ENCODE data around the gene SIVA1. TPM values are rescaled to one million over a fixed set of nuclear protein-coding genes. Genes with fewer than 3 reads are reported as not detected.

The SIVA1 gene
- total RNA-seq, 1 experiment from 2014 or later = 128 TPM

GRCh38 chr14:104741803-104742251 is 11.1 kb upstream of the SIVA1 start:
- ATAC-seq (no peak), DNase-seq (ENCODE audit: low spot score) (no peak)
- H3K27ac Mint-ChIP-seq = no peak overlapping the region
- ChIA-PET CTCF (interaction anchor here (1.2 to 1.3 kb wide), 2 partner anchors 11 to 16 kb away, joined by 3 read pairs; no protein-coding TSS in a partner anchor), POLR2A (no interaction called here)
- H3K9me3 Mint-ChIP-seq = no peaks in the 10 kb centered on the region
- peaks cover 2% of the 10 kb centered on the region; the same call in 1 of the 2 replicates for H3K36me3 Mint-ChIP-seq
- TF ChIP-seq FOXK1 (CRISPR knock-in tag; IDR thresholded peaks at IDR 0.05) = no peak
- no peak for TF ChIP-seq ZNF423 (CRISPR knock-in tag; IDR thresholded peaks at IDR 0.05)
- no peak for TF ChIP-seq GRHL2 (CRISPR knock-in tag; IDR thresholded peaks at IDR 0.05; ENCODE audit: insufficient replicate concordance, severe bottlenecking)
- no peak for TF ChIP-seq ZNF121 (CRISPR knock-in tag; IDR thresholded peaks at IDR 0.05)
- no peak for TF ChIP-seq PREB (CRISPR knock-in tag; IDR thresholded peaks at IDR 0.05; ENCODE audit: borderline replicate concordance)
- no peak for TF ChIP-seq CREB1 (CRISPR knock-in tag; IDR thresholded peaks at IDR 0.05)
- no peak for TF ChIP-seq ZNF425 (CRISPR knock-in tag; conservative IDR thresholded peaks at IDR 0.05)
- no peak for TF ChIP-seq HMGA2 (CRISPR knock-in tag; IDR thresholded peaks at IDR 0.05)
- no peak for TF ChIP-seq ZNF396 (CRISPR knock-in tag; IDR thresholded peaks at IDR 0.05; ENCODE audit: borderline replicate concordance)
- TF ChIP-seq JUN (CRISPR knock-in tag; IDR thresholded peaks at IDR 0.05) = no peak
- no peak for TF ChIP-seq ERG (CRISPR knock-in tag; IDR thresholded peaks at IDR 0.05)
- TF ChIP-seq TEAD4 (CRISPR knock-in tag; IDR thresholded peaks at IDR 0.05) = no peak
- TF ChIP-seq ELF4 (CRISPR knock-in tag; IDR thresholded peaks at IDR 0.05; ENCODE audit: low read depth) = no peak
- TF ChIP-seq E2F1 (CRISPR knock-in tag; IDR thresholded peaks at IDR 0.05) = no peak
- TF ChIP-seq CTCF (IDR thresholded peaks at IDR 0.05) = no peak
- no peak for TF ChIP-seq IRF2 (CRISPR knock-in tag; IDR thresholded peaks at IDR 0.05; ENCODE audit: borderline replicate concordance, low read depth)
- TF ChIP-seq TEAD1 (CRISPR knock-in tag; IDR thresholded peaks at IDR 0.05) = no peak
- TF ChIP-seq ZNF317 (CRISPR knock-in tag; IDR thresholded peaks at IDR 0.05; ENCODE audit: borderline replicate concordance, low read depth) = no peak
- TF ChIP-seq ZNF219 (CRISPR knock-in tag; IDR thresholded peaks at IDR 0.05; ENCODE audit: borderline replicate concordance) = no peak
- no peaks in the 10 kb centered on the region for H3K27me3 Mint-ChIP-seq (ENCODE audit: low read depth)
- no peak overlapping the region for H3K4me3 Mint-ChIP-seq
- no peaks in the 10 kb centered on the region for H3K4me1 Mint-ChIP-seq
